ENCODE results near the gene CREG1.

CREG1 gene

GRCh38 chr1:167532964-167533824, 20.4 kb downstream of the CREG1 start:
- DNase-seq (ENCODE audit: extremely low read depth in 1 of 2, low read depth in 1 of 2): no peak

- no peak for DNase-seq (ENCODE audit: extremely low read depth in 1 of 2, low read depth in 1 of 2)
Measured at GRCh38 chr1:167532375-167532774, 21.2 kb downstream of the CREG1 start.

GRCh38 chr1:167529829-167530474, 23.6 kb downstream of the CREG1 start:
- no peak for DNase-seq (ENCODE audit: extremely low read depth in 1 of 2, low read depth in 1 of 2)

- no peak for DNase-seq (ENCODE audit: extremely low read depth in 1 of 2, low read depth in 1 of 2)
Measured at GRCh38 chr1:167528057-167528728, 25.4 kb downstream of the CREG1 start.

GRCh38 chr1:167526667-167527383, 26.7 kb downstream of the CREG1 start:
- DNase-seq (ENCODE audit: extremely low read depth in 1 of 2, low read depth in 1 of 2): no peak

GRCh38 chr1:167524651-167525050, 28.9 kb downstream of the CREG1 start:
- no peak for DNase-seq (ENCODE audit: extremely low read depth in 1 of 2, low read depth in 1 of 2)

GRCh38 chr1:167522246-167522645, 31.3 kb downstream of the CREG1 start:
- DNase-seq (ENCODE audit: extremely low read depth in 1 of 2, low read depth in 1 of 2): no peak

- DNase-seq (ENCODE audit: extremely low read depth in 1 of 2, low read depth in 1 of 2): no peak
Measured at GRCh38 chr1:167520711-167521206, 32.8 kb downstream of the CREG1 start.

- peak; percentile 54 to 58 for DNase-seq (ENCODE audit: extremely low read depth in 1 of 2, low read depth in 1 of 2)
Measured at GRCh38 chr1:167518331-167518700, 35.2 kb downstream of the CREG1 start, which contains the start of gene CD247. Gene CD247 (minus strand): TSS chr1:167518529. CDS start chr1:167518465, 64 bp downstream.

- peak; percentile 72 to 83 for DNase-seq (ENCODE audit: extremely low read depth in 1 of 2, low read depth in 1 of 2)
Measured at GRCh38 chr1:167517535-167518330, 35.8 kb downstream of the CREG1 start.

- no peak for DNase-seq (ENCODE audit: extremely low read depth in 1 of 2, low read depth in 1 of 2)
Measured at GRCh38 chr1:167516404-167517388, 36.9 kb downstream of the CREG1 start.

GRCh38 chr1:167515893-167516321, 37.7 kb downstream of the CREG1 start:
- no peak for DNase-seq (ENCODE audit: extremely low read depth in 1 of 2, low read depth in 1 of 2)

GRCh38 chr1:167515461-167515860, 38.1 kb downstream of the CREG1 start:
- DNase-seq (ENCODE audit: extremely low read depth in 1 of 2, low read depth in 1 of 2): no peak

- DNase-seq (ENCODE audit: extremely low read depth in 1 of 2, low read depth in 1 of 2): no peak
Measured at GRCh38 chr1:167514288-167514687, 39.3 kb downstream of the CREG1 start.

GRCh38 chr1:167512046-167512654, 41.4 kb downstream of the CREG1 start:
- no peak for DNase-seq (ENCODE audit: extremely low read depth in 1 of 2, low read depth in 1 of 2)

GRCh38 chr1:167511374-167511986, 42.1 kb downstream of the CREG1 start:
- DNase-seq (ENCODE audit: extremely low read depth in 1 of 2, low read depth in 1 of 2): no peak

- no peak for DNase-seq (ENCODE audit: extremely low read depth in 1 of 2, low read depth in 1 of 2)
Measured at GRCh38 chr1:167510881-167511280, 42.7 kb downstream of the CREG1 start.

GRCh38 chr1:167510244-167510643, 43.3 kb downstream of the CREG1 start:
- DNase-seq (ENCODE audit: extremely low read depth in 1 of 2, low read depth in 1 of 2): no peak
